ENCODE data around the gene JCAD.

- no peak for TF ChIP-seq CTCF (IDR thresholded peaks at IDR 0.05 in 2 of 3, conservative IDR thresholded peaks at IDR 0.05 in 1 of 3; ENCODE audit: control insufficient read depth in 2 of 3, extremely low read depth in 1 of 3, insufficient read depth in 1 of 3, low read depth in 3 of 3, low read length in 3 of 3)
- no peak for TF ChIP-seq MAX (IDR thresholded peaks at IDR 0.05; ENCODE audit: low read depth, low read length)
- TF ChIP-seq GABPA (IDR thresholded peaks at IDR 0.05; ENCODE audit: low read depth) = no peak
- no peak for TF ChIP-seq TARDBP (IDR thresholded peaks at IDR 0.05; ENCODE audit: borderline replicate concordance)
Observed at GRCh38 chr10:29970576-29970975, 88.8 kb downstream of the JCAD start.

Data from GM12878 (cell line).